Putamen (tissue), 1 donor: ENCODE measurements around the gene SPINT2.
"Not testable (repeated sequence)": the region's sequence is repeated elsewhere in the genome, so short reads cannot be mapped to it uniquely, and the experiment has no call there.

Experiments
- DNase-seq: peaks from one replicate; pipeline ENCODE4 v3.0.0-alpha.2; 2016; ENCODE audit warnings: low spot score

SPINT2 gene

GRCh38 chr19:38264486-38265212, at the start of gene SPINT2:
SPINT2 (plus strand) TSS chr19:38264573; CDS start chr19:38264893, 320 bp downstream.
- DNase-seq, result no peak

DNA sequence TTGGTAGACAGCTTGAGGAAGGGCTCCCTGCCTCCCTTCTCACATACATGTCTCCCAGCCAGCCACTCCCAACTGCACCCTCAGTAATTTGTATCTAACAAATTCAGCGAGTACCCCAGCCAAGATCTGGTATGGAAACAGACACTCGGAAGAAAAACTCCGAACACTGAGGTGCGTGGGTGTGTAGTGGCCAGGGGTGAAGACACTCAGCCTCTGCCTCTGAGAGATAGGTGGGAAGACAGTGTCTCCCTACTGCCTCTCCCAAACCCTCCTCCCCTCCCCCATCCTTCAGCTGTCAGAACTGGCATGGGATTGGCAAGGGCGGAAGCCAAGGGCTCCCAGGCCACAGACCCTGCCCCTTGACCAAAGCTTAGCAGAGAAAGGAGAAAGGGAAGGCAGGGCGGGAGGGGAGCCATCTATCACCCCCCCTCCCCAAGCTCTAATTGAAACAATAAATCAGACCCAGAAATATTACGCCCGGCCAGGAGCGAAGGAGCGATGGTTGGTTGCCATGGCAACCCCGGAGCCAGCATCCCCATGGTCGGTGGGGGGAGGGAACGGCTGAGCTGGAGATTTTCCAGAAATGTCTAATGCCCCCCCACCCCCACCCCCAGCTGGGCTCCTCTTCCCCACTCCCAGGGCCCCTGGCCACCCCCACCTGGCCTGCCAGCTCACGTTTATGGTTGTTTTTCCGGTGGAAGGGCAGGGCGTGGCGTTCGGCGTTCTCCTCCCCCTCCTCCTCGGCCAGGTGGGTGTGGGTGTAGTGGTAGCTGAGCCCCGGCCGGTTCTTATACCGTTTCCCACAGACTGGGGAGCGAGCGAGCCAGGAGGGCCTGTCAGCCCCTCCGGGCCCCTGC, 47.4 kb upstream of the SPINT2 start:
- no peak for DNase-seq

DNA sequence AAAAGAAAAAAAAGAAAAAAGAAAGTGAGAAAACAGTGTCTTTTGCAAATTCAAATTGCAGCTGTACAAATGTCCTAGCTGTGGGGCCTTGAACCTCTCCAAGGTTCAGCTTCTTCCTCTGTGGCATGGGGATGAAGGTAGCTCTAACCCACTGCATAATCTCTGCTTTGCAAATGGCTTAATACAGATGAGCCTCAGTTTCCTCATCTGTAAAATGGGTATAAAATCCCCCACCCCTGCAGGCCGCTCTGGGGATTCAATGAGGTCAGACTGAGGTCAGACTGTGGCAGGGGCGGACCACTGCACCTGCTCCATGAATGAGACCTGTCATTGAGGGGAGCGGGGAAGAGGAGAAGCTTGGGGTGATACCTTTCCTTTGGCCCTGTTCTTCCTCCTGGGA, 46.2 kb upstream of the SPINT2 start:
- DNase-seq, result no peak

DNA sequence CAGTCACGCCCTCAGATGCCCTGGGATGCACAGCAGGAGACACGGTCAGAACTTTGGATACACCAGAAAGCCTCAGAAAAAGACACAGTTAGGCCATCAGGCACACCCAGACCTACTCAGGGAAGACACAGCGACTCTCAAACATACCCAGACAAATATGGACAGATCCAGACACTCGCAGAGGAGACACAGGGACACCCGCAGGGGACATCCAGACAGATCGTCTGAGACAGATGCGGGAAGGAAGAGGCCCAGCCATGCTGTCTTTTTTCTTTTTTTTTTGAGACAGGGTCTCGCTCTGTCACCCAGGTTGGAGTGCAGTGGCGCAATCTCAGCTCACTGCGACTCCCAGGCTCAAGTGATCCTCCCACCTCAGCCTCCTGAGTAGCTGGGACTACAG, 45.2 kb upstream of the SPINT2 start:
- no peak for DNase-seq

GRCh38 chr19:38221421-38221820, 43.0 kb upstream of the SPINT2 start:
- no peak for DNase-seq

GRCh38 chr19:38221919-38222830, 42.2 kb upstream of the SPINT2 start:
- no peak for DNase-seq

GRCh38 chr19:38223119-38223523, 41.3 kb upstream of the SPINT2 start:
- DNase-seq, result no peak

DNA sequence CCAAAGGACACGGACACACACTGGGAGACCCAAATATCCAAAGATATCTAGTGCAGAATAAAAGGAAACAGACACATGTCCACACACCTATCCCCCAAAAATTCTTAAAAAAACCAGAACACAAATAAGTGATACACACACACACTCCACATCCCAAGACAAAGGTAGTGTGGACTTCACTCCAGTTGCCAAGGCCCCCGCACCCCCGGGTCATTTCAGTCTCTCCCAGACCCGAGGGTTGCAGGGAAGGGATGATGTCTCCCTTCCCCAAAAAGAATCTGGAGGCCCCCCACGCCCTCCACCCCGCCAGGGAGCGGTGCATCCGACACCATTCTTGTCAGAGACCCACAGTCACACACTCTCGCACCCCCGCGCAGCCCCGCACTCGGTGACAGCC, 40.8 kb upstream of the SPINT2 start:
- DNase-seq, result no peak

DNA sequence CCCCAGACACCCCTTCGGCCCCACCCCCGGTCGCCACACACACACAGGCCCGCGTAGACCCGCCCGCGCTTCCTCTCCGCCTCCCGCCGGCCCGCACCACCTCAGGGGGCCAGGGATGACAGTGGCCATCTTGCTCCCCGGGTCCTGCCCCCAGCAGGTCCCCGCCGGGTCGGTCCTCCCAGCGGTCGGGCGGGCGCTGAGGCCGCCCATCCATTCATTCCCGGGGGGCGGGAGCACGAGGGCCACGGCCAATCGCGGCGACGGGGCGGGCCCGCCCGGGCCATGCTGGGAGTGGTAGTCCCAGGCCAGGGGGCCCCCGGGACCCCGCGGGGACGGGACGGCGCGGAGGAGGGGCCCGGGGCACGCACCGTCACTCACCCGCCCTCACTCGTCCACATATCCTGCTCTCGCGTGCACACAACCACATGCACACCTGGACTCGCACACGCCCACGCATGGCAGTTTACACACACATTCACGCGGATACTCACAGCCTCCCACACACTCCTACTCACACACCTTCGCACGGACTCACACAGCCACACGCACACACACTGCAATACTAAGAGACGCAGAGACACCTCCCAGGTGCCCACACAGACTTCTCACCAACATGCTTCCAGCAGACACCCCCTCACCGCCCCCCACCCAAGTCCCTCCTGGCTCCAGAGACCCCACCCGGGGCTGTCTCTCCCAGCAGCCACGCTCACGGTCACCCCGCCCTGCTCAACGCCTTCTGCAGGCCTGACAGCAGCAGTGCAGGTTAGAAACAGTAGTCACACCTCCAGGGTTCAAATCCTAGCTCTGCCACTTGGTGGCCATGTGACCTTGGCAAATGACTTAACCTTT, 40.1 kb upstream of the SPINT2 start, which contains the start of gene DPF1:
DPF1 (minus strand) TSS at position 209 of the 849 bp plus-strand sequence; CDS start at position 129, 80 bp downstream.
- peak; percentile 74 for DNase-seq

DNA sequence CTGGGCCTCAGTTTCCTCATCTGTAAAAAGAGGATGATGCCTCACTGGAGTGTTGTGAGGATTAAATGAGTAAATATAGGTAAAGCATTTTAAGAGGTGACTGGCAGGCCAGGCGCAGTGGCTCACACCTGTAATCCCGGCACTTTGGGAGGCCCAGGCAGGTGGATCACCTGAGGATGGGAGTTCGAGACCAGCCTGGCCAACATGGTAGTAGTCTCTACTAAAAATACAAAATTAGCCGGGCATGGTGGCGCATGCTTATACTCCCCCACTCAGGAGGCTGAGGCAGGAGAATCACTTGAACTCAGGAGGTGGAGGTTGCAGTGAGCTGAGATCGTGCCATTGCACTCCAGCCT, 39.5 kb upstream of the SPINT2 start:
- not testable (repeated sequence) for DNase-seq

- no peak for DNase-seq
Observed at GRCh38 chr19:38227287-38228004, 36.9 kb upstream of the SPINT2 start.

DNA sequence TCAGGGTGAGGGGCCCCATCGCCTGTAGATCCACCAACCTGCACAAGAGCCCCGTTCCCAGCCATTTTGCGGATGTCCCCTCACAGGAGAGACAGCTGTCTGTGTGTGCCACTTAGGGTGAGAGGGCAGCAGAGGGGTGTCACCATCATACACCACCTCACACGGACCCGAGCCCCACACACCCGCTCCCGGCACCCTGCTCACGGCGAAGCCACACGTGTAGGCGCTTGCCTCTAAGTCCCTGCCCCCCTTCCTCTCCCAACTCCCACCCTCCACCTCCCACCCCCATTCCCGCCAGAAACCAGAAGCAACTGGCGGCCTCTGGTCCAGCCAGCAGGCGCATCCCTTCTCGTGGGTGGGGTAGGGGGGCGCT, 36.4 kb upstream of the SPINT2 start:
- no peak for DNase-seq

- DNase-seq, result no peak
Observed at GRCh38 chr19:38228491-38229439, 35.6 kb upstream of the SPINT2 start.

GRCh38 chr19:38229585-38230073, 34.7 kb upstream of the SPINT2 start:
- peak; percentile 96 for DNase-seq

DNA sequence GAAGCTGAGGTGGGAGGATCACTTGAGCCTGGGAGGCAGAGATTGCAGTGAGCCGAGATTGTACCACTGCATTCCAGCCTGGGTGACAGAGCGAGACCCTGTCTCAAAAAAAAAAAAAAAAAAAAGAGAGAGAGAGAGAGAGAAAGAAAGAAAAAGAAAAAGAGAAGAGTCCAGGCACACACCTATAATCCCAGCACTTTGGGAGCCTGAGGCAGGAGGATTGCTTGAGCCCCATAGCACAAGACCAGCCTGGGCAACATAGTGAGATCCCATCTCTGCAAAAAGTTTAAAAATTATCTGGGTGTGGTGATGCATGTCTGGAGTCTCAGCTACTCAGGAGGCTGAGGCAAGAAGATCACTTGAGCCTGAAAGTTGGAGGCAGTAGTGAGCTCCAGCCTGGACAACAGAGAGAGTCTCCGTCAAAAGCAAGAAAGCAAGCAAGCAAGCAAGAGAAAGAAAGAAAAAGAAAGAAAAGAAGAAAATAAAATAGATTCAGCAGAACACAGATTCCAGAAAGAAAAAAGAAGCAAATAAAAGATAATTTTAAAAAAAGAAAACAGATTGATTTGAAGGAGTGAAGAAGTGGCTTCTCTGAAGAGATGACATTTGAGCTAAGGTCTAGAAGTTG, 33.8 kb upstream of the SPINT2 start:
- DNase-seq, result not testable (repeated sequence)

DNA sequence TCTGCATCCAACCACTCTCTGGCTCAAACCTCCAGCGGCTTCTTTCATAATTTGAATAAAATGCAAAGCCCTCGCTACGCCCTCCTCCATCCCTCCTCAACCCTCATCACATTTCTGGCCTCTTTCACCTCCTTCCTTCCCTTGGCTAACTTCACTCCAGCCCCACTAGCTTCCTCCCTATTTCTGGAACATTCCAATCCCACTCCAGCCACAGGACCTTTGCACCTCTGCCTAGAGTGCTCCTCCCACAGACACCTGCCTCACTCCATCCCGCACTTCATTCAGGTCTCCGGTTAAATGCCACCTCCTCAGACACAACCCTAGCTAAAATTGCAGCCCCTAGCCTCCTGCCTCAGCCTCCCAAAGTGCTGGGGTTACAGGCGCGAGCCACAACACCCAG, 32.5 kb upstream of the SPINT2 start:
- DNase-seq, result no peak

DNA sequence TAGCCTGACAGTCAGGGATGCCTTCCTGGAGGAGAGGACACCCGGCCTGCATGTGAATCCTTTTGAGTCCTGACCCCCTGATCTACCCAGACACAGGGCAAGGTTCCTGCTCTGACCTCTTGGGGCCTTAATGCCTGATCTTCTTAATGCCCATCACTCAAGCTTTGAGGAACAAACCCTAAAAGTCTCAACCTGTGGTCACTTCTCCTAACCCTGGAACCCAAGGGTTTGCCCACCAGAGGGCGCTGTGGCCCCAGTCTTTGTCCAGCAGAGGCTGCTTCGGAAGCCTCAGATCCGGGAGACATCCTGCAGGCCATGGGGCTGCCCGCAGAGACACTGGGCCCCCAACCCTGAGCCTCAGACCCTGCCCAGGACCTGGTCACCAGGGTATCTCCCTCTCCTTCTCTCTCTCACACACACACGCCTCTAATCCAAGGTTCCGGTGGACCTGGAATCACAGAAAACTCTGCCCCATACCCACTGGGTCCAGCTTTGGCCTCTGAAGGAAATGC, 30.6 kb upstream of the SPINT2 start:
- DNase-seq, result peak; percentile 72

DNA sequence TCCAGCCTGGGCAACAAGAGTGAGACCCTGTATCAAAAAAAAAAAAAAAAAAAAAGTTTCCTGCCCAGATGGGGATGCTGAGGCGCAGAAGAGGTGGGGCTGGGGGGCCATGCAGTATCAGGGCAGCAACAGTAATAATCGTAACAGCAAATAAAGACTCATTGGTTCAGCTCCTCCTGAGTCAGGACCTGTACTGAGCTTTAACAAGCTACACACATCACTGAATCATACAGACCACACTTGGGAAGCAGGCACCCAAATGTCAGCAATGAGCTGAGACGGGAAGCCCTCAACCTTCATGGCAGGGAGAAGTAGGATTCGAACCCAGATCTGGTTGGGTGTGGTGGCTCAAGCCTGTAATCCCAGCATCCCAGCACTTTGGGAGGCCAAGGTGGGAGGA, 29.8 kb upstream of the SPINT2 start:
- DNase-seq, result no peak

- DNase-seq, result no peak
Observed at GRCh38 chr19:38239816-38240215, 24.6 kb upstream of the SPINT2 start.
